Smooth muscle cell of the brain vasculature (primary cell): Measurements from ENCODE around the gene TAPBPL.
"Not testable (repeated sequence)": the region's sequence is repeated elsewhere in the genome, so short reads cannot be mapped to it uniquely, and the experiment has no call there.

Experiments
- DNase-seq: peaks from one replicate; pipeline ENCODE4 v3.0.0-alpha.2; 2012; ENCODE audit warnings: low read depth, low spot score

The TAPBPL gene

GRCh38 chr12:6462234-6462995, 10.6 kb downstream of the TAPBPL start:
- no peak for DNase-seq

GRCh38 chr12:6463216-6463615, 11.4 kb downstream of the TAPBPL start:
- no peak for DNase-seq

DNA sequence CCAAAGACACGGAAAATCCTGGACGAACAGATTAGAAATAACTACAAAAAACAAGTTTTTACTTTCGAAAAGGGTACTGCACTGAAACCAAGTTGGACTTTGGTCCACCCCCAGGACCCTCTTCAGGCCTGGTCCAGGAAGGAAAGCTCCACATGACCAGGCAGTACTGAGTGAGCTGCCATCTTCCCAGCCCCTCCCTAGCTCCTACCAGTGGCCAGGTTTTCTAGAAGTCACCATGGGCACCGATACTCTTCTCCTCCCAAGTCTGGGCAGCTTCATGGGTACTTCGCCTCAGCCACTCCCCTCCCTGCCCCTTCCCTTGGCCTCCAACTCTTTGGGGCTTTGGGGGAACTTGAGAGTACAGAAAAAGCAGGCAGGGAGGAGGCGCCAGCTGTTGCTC, 12.0 kb downstream of the TAPBPL start:
- DNase-seq = no peak

DNA sequence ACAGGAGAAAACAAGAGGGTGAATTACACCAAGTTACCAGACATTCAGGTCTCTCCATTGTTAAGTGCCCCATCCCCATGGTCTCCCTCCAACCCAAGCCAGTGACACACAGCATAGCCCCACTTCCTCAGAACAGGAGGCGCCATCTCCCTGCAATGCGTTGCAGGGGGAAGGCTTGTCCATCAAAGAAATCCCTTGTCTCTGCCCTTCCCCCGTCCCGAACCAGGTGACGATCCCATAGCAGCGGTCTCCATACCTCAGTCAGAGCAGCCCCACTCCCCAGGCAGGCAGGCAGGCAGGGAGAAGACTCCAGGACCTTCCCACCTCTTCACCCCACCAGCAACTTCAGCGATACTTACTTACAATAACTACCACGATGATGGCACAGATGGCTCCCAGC, 12.7 kb downstream of the TAPBPL start:
- DNase-seq = no peak

DNA sequence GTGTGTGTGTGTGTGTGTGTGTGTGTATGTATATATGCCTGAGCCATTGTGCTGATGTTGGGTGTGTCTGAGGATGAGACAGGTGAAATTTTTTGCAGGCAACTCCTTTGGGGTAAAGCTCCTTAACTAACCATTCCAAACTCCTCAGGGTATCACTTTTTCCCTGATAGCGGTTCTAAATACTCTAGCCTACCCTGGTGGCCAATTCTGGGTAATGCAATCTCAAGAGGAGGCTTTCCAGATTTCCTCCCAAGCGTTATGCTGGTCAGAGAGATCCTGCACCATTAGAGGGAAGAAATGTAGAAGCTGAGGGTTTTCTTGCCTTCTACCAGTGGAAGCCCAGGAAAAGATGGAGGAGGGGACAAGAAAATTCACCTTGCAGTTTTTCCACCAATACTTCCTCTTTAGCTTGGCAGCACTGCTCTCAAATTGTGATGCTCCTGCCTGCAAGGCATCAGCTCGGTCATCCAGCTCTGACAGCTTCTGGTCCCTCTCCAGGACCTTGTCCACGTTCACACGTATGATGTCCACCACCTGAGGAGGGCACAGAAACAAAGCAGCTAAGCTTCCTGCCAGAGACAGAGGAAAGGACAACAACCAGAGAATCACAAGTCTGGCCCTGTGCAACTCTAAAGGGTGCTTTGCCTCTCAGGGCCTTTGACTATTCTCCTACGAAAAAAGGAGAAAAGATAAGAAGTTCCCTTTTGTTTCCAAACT, 13.8 kb downstream of the TAPBPL start:
- DNase-seq = peak; percentile 47

DNA sequence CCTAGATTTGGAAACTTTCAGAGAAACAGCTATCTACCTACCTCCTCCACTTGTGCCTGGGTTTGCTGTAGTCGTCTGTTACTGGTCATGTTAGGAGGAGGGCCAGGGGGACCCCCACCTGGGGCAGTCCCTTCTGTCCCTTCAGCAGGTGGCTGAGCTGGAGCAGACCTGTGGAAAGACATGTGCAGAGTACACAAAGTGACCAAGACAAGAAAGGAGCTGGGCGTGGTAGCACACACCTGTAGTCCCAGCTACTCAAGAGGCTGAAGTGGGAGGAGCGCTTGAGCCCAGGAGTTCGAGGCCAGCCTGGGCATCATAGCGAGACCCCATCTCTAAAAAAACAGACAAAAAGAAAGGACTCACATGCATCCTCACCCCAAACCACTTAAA, 14.3 kb downstream of the TAPBPL start:
- DNase-seq = no peak

- not testable (repeated sequence) for DNase-seq
Observed at GRCh38 chr12:6466751-6467150, 14.9 kb downstream of the TAPBPL start.

DNA sequence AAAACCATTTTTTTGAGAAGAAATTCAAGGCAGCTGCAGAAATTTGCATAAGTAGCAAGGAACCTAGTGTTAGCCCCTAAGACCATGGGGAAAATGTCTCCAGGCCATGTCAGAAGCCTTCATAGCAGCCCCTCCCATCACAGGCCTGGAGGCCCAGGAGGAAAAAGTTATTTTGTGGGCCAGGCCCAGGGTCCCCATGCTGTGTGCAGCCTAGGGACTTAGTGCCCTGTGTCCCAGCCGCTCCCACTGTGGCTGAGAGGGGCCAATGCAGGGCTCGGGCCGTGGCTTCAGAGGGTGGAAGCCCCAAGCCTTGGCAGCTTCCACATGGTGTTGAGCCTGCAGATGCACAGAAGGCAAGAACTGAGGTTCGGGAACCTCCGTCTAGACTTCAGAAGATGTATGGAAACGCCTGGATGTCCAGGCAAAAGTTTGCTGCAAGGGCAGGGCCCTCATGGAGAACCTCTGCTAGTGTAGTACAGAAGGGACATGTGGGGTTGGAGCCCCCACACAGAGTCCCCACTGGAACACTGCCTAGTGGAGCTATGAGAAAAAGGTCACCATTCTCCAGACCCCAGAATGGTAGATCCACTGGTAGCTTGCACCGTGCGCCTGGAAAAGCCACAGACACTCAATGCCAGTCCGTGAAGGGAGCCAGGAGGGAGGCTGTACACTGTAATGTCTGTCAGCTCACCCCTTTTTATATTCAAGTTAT, 15.9 kb downstream of the TAPBPL start:
- not testable (repeated sequence) for DNase-seq

- DNase-seq = no peak
Observed at GRCh38 chr12:6468283-6468575, 16.4 kb downstream of the TAPBPL start.

DNA sequence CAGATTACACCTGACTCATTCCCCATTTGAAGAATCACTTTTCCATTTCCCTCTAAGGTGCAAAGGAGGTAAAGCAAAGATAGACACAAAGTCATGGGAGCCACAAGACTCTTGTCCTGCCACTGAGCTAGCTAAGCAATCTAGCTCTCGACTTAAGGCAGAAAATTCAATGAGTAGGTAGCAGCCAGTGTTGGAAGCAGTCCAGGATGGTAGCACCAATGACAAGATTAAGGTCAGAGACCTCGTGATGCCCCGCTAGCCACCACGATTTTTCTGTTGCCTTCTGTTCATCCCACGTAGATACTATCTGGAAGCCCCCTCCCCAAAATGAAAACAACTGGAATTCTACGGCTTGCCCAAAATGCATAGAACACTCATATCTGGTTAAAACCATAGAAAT, 17.2 kb downstream of the TAPBPL start:
- no peak for DNase-seq

- DNase-seq = no peak
Observed at GRCh38 chr12:6469609-6470374, 17.9 kb downstream of the TAPBPL start.

- DNase-seq = peak; percentile 87
Observed at GRCh38 chr12:6470375-6471163, 18.7 kb downstream of the TAPBPL start, which contains the start of gene VAMP1. VAMP1 (minus strand) TSS chr12:6470677; CDS start chr12:6470531, 146 bp downstream.

GRCh38 chr12:6471989-6472360, 20.1 kb downstream of the TAPBPL start:
- DNase-seq = no peak

DNA sequence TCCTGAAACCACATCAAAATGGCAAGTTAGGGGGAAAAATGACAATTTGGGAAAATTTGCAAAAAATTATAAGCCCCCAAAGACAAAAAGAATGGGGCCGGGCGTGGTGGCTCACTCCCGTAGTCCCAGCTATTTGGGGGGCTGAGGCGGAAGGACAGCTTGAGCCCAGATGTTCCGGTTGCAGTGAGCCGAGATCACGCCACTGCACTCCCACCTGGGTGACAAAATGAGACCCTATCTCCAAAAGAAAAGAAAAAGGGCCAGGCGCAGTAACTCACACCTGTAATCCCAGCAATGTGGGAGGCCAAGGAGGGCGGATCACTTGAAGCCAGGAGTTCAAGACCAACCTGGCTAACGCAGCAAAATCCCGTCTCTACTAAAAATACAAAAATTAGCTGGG, 20.6 kb downstream of the TAPBPL start:
- no peak for DNase-seq

GRCh38 chr12:6475233-6475975, 23.6 kb downstream of the TAPBPL start:
- not testable (repeated sequence) for DNase-seq

- peak; percentile 20 for DNase-seq
Observed at GRCh38 chr12:6476489-6476888, 24.6 kb downstream of the TAPBPL start.

DNA sequence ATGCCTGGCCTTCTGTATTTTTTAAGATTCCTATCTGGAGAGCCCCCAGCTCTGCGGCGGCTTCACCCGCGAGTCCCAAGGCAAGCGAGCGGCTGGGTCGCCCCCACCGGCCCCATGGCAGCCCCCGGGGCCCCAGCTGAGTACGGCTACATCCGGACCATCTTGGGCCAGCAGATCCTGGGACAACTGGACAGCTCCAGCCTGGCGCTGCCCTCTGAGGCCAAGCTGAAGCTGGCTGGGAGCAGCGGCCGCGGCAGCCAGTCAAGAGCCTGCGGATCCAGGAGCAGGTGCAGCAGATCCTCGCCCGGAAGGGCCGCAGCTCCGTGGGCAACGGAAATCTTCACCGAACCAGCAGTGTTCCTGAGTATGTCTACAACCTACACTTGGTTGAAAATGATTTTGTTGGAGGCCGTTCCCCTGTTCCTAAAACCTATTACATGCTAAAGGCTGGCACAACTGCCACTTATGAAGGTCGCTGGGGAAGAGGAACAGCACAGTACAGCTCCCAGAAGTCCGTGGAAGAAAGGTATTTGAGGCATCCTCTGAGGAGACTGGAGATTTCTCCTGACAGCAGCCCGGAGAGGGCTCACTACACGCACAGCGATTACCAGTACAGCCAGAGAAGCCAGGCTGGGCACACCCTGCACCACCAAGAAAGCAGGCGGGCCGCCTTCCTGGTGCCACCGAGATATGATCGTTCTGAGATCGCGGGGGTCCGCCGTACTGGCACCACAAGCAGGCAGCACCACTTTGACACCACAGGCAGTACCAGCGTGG, 25.9 kb downstream of the TAPBPL start:
- DNase-seq = not testable (repeated sequence)

GRCh38 chr12:6478416-6478815, 26.6 kb downstream of the TAPBPL start:
- DNase-seq = no peak

GRCh38 chr12:6488240-6488639, 36.4 kb downstream of the TAPBPL start:
- no peak for DNase-seq

DNA sequence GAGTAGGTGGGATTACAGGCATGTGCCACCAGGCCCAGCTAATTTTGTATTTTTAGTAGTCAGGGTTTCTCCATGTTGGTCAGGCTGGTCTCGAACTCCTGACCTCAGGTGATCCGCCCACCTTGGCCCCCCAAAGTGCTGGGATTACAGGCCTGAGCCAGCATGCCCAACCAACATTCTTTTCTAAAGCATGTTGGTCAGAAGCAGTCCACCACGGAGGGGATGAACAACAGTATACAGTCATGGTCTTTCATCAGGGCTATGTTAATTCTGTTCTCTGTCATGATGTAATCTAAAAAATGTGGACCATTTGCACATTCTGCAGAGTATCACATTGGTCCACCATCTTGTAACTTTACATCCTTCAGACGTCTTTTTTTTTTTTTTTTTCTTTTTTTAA, 37.6 kb downstream of the TAPBPL start:
- DNase-seq = no peak
